ENCODE data around the gene CCDC107. TPM values are rescaled to one million over a fixed set of nuclear protein-coding genes. Genes with fewer than 3 reads are reported as not detected.

Gene CCDC107
- total and polyA plus RNA-seq, 9 donors: 14.6 to 29.8 (median 17.9) TPM

- WGBS, 3 donors: 3 to 5% (median 4%) methylated on average over 29 to 51 of the region's 51 CpGs
- intact Hi-C loops (cut with DNase I): no loop called here
Measured at GRCh38 chr9:35675732-35676392, 17.8 kb downstream of the CCDC107 start.

GRCh38 chr9:35679091-35679490, 21.0 kb downstream of the CCDC107 start:
- no peak for DNase-seq
- H3K4me3 ChIP-seq: no peak overlapping the region
- H3K27me3 ChIP-seq: no peaks in the 10 kb centered on the region
- no peak for TF ChIP-seq CTCF (IDR thresholded peaks at IDR 0.05)
- TF ChIP-seq POLR2A (IDR thresholded peaks at IDR 0.05): no peak
- TF ChIP-seq EP300 (IDR thresholded peaks at IDR 0.05): no peak
- H3K9me3 ChIP-seq: no peaks in the 10 kb centered on the region
- no peak overlapping the region for H3K27ac ChIP-seq
- intact Hi-C loops (cut with DNase I): no loop called here
- H3K4me1 ChIP-seq (ENCODE audit: insufficient read depth): peaks cover 8% of the 10 kb centered on the region
- H3K36me3 ChIP-seq: no peaks in the 10 kb centered on the region
- 89 to 93% (median 92%) methylated on average over 5 of the region's 5 CpGs for WGBS, 3 donors

More at GRCh38 chr9:35675732-35676392, 17.8 kb downstream of the CCDC107 start:
- H3K27me3 ChIP-seq: no peaks in the 10 kb centered on the region
- DNase-seq: peak; percentile 47 to 77 (median 69)
- H3K4me1 ChIP-seq (ENCODE audit: insufficient read depth): peaks cover 8% of the 10 kb centered on the region
- H3K36me3 ChIP-seq: no peaks in the 10 kb centered on the region
- H3K9me3 ChIP-seq: no peaks in the 10 kb centered on the region
- H3K4me3 ChIP-seq: peak overlapping the region; percentile 52
- H3K27ac ChIP-seq: no peak overlapping the region
- no peak for TF ChIP-seq CTCF (IDR thresholded peaks at IDR 0.05)
- TF ChIP-seq EP300 (IDR thresholded peaks at IDR 0.05): no peak
- TF ChIP-seq POLR2A (IDR thresholded peaks at IDR 0.05): no peak

GRCh38 chr9:35679766-35680330, 21.8 kb downstream of the CCDC107 start:
- no peak overlapping the region for H3K4me3 ChIP-seq
- no peak for TF ChIP-seq POLR2A (IDR thresholded peaks at IDR 0.05)
- no peak for TF ChIP-seq EP300 (IDR thresholded peaks at IDR 0.05)
- no peak for TF ChIP-seq CTCF (IDR thresholded peaks at IDR 0.05)
- 87 to 92% (median 89%) methylated on average over 8 of the region's 8 CpGs for WGBS, 3 donors
- no peak overlapping the region for H3K27ac ChIP-seq
- H3K9me3 ChIP-seq: no peaks in the 10 kb centered on the region
- H3K36me3 ChIP-seq: no peaks in the 10 kb centered on the region
- no peak for DNase-seq
- peaks cover 10% of the 10 kb centered on the region for H3K4me1 ChIP-seq (ENCODE audit: insufficient read depth)
- H3K27me3 ChIP-seq: no peaks in the 10 kb centered on the region
- intact Hi-C loops (cut with DNase I): no loop called here

GRCh38 chr9:35680331-35681105, 22.4 kb downstream of the CCDC107 start:
- no peaks in the 10 kb centered on the region for H3K36me3 ChIP-seq
- H3K9me3 ChIP-seq: no peaks in the 10 kb centered on the region
- WGBS, 3 donors: 25 to 34% (median 28%) methylated on average over 15 of the region's 15 CpGs
- no peak for TF ChIP-seq CTCF (IDR thresholded peaks at IDR 0.05)
- no peak for TF ChIP-seq POLR2A (IDR thresholded peaks at IDR 0.05)
- TF ChIP-seq EP300 (IDR thresholded peaks at IDR 0.05): no peak
- no peaks in the 10 kb centered on the region for H3K27me3 ChIP-seq
- no peak overlapping the region for H3K27ac ChIP-seq
- no peak for DNase-seq
- no peak overlapping the region for H3K4me3 ChIP-seq
- intact Hi-C loops (cut with DNase I): no loop called here
- peaks cover 10% of the 10 kb centered on the region for H3K4me1 ChIP-seq (ENCODE audit: insufficient read depth)

Data from ovary (tissue), 9 donors.